NCI-H146 treated with DMSO at 0.1 percent for 48 hours (cell line): ENCODE data around the gene XRCC2.

ENCODE experiments used
- DNase-seq: peaks from one replicate; lab custom pipeline; 2025; ENCODE audit not compliant: unreplicated experiment; lab: John Stamatoyannopoulos, UW

XRCC2 gene

GRCh38 chr7:152618427-152618826 is 57.5 kb downstream of the XRCC2 start:
- no peak for DNase-seq

- no peak for DNase-seq
These were observed 58.9 kb downstream of the XRCC2 start for GRCh38 chr7:152617056-152617455.

- peak; percentile 88 for DNase-seq
These were observed 60.8 kb downstream of the XRCC2 start for GRCh38 chr7:152615031-152615741.

GRCh38 chr7:152608656-152609055 is 67.3 kb downstream of the XRCC2 start:
- no peak for DNase-seq

- no peak for DNase-seq
These were observed 67.7 kb downstream of the XRCC2 start for GRCh38 chr7:152608208-152608607.

- no peak for DNase-seq
These were observed 68.9 kb downstream of the XRCC2 start for GRCh38 chr7:152607007-152607406.

GRCh38 chr7:152602962-152603361 is 73.0 kb downstream of the XRCC2 start:
- DNase-seq = no peak

GRCh38 chr7:152601305-152601798 is 74.6 kb downstream of the XRCC2 start:
- no peak for DNase-seq

- no peak for DNase-seq
These were observed 75.7 kb downstream of the XRCC2 start for GRCh38 chr7:152600266-152600665.

GRCh38 chr7:152597507-152597906 is 78.4 kb downstream of the XRCC2 start:
- no peak for DNase-seq

- no peak for DNase-seq
These were observed 79.1 kb downstream of the XRCC2 start for GRCh38 chr7:152596824-152597223.
